HG02938 (cell line): ENCODE measurements around the gene TPO.
"Not testable (repeated sequence)": the region's sequence is repeated elsewhere in the genome, so short reads cannot be mapped to it uniquely, and the experiment has no call there.

Source experiments
- ATAC-seq: cut with Tn5 transposase; IDR thresholded peaks from one replicate; pipeline ENCODE4 v1.9.1; 2021; ENCODE audit warnings: mild to moderate bottlenecking, moderate library complexity; ENCODE audit not compliant: unreplicated experiment

Gene TPO

GRCh38 chr2:1403565-1403964 lies 9.7 kb upstream of the TPO start:
- ATAC-seq, result no peak

GRCh38 chr2:1405124-1405523 lies 8.1 kb upstream of the TPO start:
- no peak for ATAC-seq

- no peak for ATAC-seq
Measured at GRCh38 chr2:1405967-1406366, 7.3 kb upstream of the TPO start.

- ATAC-seq, result no peak
Measured at GRCh38 chr2:1406434-1406833, 6.8 kb upstream of the TPO start.

GRCh38 chr2:1407950-1408675 lies 5.2 kb upstream of the TPO start:
- no peak for ATAC-seq

GRCh38 chr2:1414121-1414520 lies 858 bp downstream of the TPO start:
- no peak for ATAC-seq

GRCh38 chr2:1414901-1415300 lies 1.6 kb downstream of the TPO start:
- ATAC-seq, result not testable (repeated sequence)

GRCh38 chr2:1415501-1415900 lies 2.2 kb downstream of the TPO start:
- ATAC-seq, result no peak

GRCh38 chr2:1418566-1418965 lies 5.3 kb downstream of the TPO start:
- ATAC-seq, result no peak

GRCh38 chr2:1420746-1421480 lies 7.7 kb downstream of the TPO start:
- no peak for ATAC-seq

- ATAC-seq, result no peak
Measured at GRCh38 chr2:1421731-1422130, 8.5 kb downstream of the TPO start.

- ATAC-seq, result no peak
Measured at GRCh38 chr2:1422131-1422530, 8.9 kb downstream of the TPO start.

GRCh38 chr2:1422716-1423285 lies 9.5 kb downstream of the TPO start:
- ATAC-seq, result no peak

- no peak for ATAC-seq
Measured at GRCh38 chr2:1427086-1427485, 13.8 kb downstream of the TPO start.

- no peak for ATAC-seq
Measured at GRCh38 chr2:1429895-1430294, 16.6 kb downstream of the TPO start.

GRCh38 chr2:1430491-1430890 lies 17.2 kb downstream of the TPO start:
- no peak for ATAC-seq

GRCh38 chr2:1431886-1432400 lies 18.7 kb downstream of the TPO start:
- no peak for ATAC-seq

GRCh38 chr2:1432726-1433125 lies 19.5 kb downstream of the TPO start:
- no peak for ATAC-seq

- ATAC-seq, result no peak
Measured at GRCh38 chr2:1436369-1436768, 23.1 kb downstream of the TPO start.

GRCh38 chr2:1437101-1437500 lies 23.8 kb downstream of the TPO start:
- no peak for ATAC-seq

- ATAC-seq, result no peak
Measured at GRCh38 chr2:1437537-1437936, 24.3 kb downstream of the TPO start.

GRCh38 chr2:1438972-1439371 lies 25.7 kb downstream of the TPO start:
- ATAC-seq, result no peak
